HG03025 (cell line): ENCODE results near the gene OR8A1.

Source experiments
- ATAC-seq: cut with Tn5 transposase; IDR thresholded peaks from one replicate; pipeline ENCODE4 v1.9.1; 2021; ENCODE audit warnings: mild to moderate bottlenecking, moderate library complexity; ENCODE audit not compliant: unreplicated experiment, low FRiP score

The OR8A1 gene

DNA sequence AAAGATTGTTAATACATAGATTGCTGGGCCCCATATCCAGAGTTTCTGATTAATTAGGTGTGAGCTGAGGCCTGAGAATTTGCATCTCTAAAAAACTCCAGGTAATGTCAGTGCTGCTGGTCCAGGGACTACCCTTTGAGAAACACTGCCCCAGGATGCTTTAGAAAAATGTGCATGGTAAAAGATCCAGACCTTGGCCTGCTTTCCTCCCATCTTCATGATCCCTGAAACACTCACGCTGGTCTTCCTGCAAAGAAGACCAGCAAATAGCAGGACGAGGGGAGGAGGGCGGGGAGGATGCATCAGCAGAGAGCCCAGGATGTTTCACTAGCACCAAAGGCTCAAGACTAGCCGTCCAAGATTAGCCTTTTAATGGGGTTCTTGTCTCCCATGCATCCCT is at the start of gene OR8A1:
Gene OR8A1, plus strand, starts transcription at position 301 of the 400 bp plus-strand sequence. CDS start 123 bp downstream, outside the sequence.
- no peak for ATAC-seq

GRCh38 chr11:124520550-124520854 is 49.3 kb upstream of the OR8A1 start:
- no peak for ATAC-seq

GRCh38 chr11:124533626-124534025 is 36.2 kb upstream of the OR8A1 start:
- ATAC-seq, result no peak

- ATAC-seq, result no peak
Measured at GRCh38 chr11:124534051-124534450, 35.7 kb upstream of the OR8A1 start.

- no peak for ATAC-seq
Measured at GRCh38 chr11:124535552-124536232, 34.1 kb upstream of the OR8A1 start.

- no peak for ATAC-seq
Measured at GRCh38 chr11:124536520-124536919, 33.3 kb upstream of the OR8A1 start.

GRCh38 chr11:124538019-124538418 is 31.8 kb upstream of the OR8A1 start:
- no peak for ATAC-seq

GRCh38 chr11:124541204-124541603 is 28.6 kb upstream of the OR8A1 start:
- ATAC-seq, result no peak

DNA sequence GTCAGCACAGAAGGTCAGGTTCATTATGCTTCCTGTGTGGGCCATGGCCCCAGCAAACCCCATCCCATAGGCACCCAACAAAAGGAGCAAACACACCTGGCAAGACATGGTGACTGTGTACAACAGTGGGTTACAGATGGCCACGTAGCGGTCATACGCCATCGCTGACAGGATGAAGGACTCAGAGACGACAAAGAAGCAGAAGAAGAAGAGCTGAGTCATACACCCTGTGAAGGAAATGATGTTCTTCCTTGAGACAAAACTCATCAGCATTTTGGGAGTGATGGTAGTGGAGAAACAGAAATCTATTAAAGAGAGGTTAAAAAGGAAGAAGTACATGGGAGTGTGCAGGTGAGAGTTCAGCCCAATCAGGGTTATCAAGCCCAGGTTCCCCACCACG is 26.7 kb upstream of the OR8A1 start:
- ATAC-seq, result no peak

DNA sequence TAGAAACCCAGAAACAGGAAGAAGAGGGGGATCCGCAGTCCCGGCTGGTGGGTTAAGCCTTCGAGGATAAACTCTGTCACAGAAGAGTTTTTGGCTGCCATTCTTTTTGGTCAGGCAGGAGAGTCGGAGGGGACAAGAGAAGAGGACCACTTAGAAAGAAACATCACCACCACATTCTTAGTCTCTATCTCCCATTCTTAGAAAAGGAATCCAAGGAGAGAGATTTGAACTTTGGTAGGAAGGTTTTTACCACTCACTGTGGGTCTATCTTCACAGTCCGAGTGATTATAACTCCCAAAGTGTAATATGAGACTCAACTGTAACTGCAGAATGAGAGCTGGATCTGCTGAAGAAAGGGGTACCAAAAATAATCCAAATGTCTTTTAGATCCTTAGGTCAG is 26.2 kb upstream of the OR8A1 start, which contains the start of gene OR8B12:
Gene OR8B12, minus strand, starts transcription at position 101 of the 400 bp plus-strand sequence. Its CDS starts 0 bp downstream, at position 101.
- no peak for ATAC-seq

DNA sequence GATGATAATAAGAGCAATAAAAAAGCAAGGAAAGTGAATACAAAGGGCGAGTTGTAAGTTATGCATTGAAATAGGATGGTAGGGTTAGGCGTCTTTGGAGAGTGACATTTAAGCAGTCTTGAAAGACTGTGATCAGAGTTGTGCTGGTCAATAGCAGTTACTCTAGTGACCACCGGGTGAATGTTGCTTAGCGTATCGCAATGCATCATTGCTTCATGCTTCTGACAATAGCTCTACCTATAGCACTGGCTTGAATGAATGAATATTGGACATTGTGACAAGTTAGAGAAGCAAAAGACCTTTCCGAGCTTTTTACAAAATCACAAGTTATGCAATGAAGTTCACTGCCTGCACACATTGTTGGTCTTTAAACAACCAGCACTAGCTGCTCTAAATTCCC is 18.6 kb upstream of the OR8A1 start:
- ATAC-seq, result no peak

GRCh38 chr11:124551987-124552386 is 17.8 kb upstream of the OR8A1 start:
- no peak for ATAC-seq

- no peak for ATAC-seq
Measured at GRCh38 chr11:124556828-124557227, 13.0 kb upstream of the OR8A1 start.

DNA sequence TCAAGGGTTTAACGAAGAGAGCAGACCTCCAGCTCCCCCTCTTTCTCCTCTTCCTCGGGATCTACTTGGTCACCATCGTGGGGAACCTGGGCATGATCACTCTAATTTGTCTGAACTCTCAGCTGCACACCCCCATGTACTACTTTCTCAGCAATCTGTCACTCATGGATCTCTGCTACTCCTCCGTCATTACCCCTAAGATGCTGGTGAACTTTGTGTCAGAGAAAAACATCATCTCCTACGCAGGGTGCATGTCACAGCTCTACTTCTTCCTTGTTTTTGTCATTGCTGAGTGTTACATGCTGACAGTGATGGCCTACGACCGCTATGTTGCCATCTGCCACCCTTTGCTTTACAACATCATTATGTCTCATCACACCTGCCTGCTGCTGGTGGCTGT is 363 bp downstream of the OR8A1 start:
- ATAC-seq, result no peak

GRCh38 chr11:124577716-124578427 is 8.1 kb downstream of the OR8A1 start:
- ATAC-seq, result no peak

GRCh38 chr11:124578761-124579160 is 9.0 kb downstream of the OR8A1 start:
- ATAC-seq, result no peak

GRCh38 chr11:124581817-124582216 is 12.0 kb downstream of the OR8A1 start:
- no peak for ATAC-seq

GRCh38 chr11:124582565-124582964 is 12.8 kb downstream of the OR8A1 start:
- ATAC-seq, result no peak

GRCh38 chr11:124583781-124584180 is 14.0 kb downstream of the OR8A1 start:
- no peak for ATAC-seq

DNA sequence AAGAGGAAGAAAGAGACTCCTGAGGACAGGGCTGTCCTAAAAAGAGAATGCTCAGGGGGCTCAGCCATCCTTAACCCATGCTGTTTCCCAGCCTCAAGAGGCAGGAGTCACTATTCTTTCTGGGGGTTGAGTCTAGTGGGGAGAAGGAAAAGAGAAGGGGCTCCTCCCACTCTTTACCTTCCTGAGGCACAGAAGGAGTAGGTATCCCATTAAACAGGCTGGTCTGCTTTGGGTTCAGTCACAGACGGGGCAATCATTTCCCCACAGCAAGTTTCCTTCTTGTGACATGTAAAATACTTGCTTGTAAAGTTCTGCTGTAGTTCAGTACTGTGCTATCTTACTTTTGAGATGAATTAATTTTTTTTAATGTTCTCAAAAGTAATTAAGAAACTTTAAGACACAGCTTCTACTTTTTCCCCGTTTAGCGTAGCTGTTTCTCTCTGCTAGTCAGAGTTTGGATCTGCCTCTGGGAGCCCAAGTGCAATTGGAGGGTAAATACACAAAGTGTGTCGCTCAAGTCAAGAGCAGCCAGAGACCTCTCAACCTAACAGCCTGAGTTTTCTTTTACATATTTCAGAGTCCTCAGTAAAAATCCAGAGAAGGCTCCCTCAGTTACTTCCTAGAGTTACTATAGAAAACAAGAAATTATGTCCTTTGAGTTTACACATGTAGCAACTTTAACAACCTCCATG is 15.0 kb downstream of the OR8A1 start:
- no peak for ATAC-seq

- ATAC-seq, result no peak
Measured at GRCh38 chr11:124586238-124586860, 16.6 kb downstream of the OR8A1 start.
